ENCODE results near the gene ACP7.

The ACP7 gene

GRCh38 chr19:39127812-39128515 is 43.8 kb downstream of the ACP7 start:
- no peak for TF ChIP-seq POLR2A (IDR thresholded peaks at IDR 0.05; ENCODE audit: low read length)
- no peak for TF ChIP-seq GATA1 (IDR thresholded peaks at IDR 0.05; ENCODE audit: low read depth, low read length)

GRCh38 chr19:39128516-39129079 is 44.4 kb downstream of the ACP7 start:
- DNase-seq, result no peak
- TF ChIP-seq GATA1 (IDR thresholded peaks at IDR 0.05; ENCODE audit: low read depth, low read length) (no peak), POLR2A (IDR thresholded peaks at IDR 0.05; ENCODE audit: low read length) (no peak)

More at GRCh38 chr19:39127812-39128515, 43.8 kb downstream of the ACP7 start:
- no peak for DNase-seq

GRCh38 chr19:39129116-39129515 is 44.9 kb downstream of the ACP7 start:
- DNase-seq, result no peak
- TF ChIP-seq POLR2A (IDR thresholded peaks at IDR 0.05; ENCODE audit: low read length) (no peak), GATA1 (IDR thresholded peaks at IDR 0.05; ENCODE audit: low read depth, low read length) (no peak)

- TF ChIP-seq POLR2A (IDR thresholded peaks at IDR 0.05; ENCODE audit: low read length), result no peak
- TF ChIP-seq GATA1 (IDR thresholded peaks at IDR 0.05; ENCODE audit: low read depth, low read length), result no peak
- no peak for DNase-seq
Observed at GRCh38 chr19:39130337-39131254, 46.4 kb downstream of the ACP7 start.

GRCh38 chr19:39131255-39131755 is 47.1 kb downstream of the ACP7 start:
- DNase-seq, result no peak
- TF ChIP-seq GATA1 (IDR thresholded peaks at IDR 0.05; ENCODE audit: low read depth, low read length), result no peak
- no peak for TF ChIP-seq POLR2A (IDR thresholded peaks at IDR 0.05; ENCODE audit: low read length)

GRCh38 chr19:39132344-39132969 is 48.3 kb downstream of the ACP7 start:
- TF ChIP-seq GATA1 (IDR thresholded peaks at IDR 0.05; ENCODE audit: low read depth, low read length) (no peak), POLR2A (IDR thresholded peaks at IDR 0.05; ENCODE audit: low read length) (no peak)
- DNase-seq, result no peak

- TF ChIP-seq GATA1 (IDR thresholded peaks at IDR 0.05; ENCODE audit: low read depth, low read length), result no peak
- no peak for TF ChIP-seq POLR2A (IDR thresholded peaks at IDR 0.05; ENCODE audit: low read length)
- no peak for DNase-seq
Observed at GRCh38 chr19:39133431-39134270, 49.5 kb downstream of the ACP7 start.

- no peak for DNase-seq
- TF ChIP-seq POLR2A (IDR thresholded peaks at IDR 0.05; ENCODE audit: low read length) (no peak), GATA1 (IDR thresholded peaks at IDR 0.05; ENCODE audit: low read depth, low read length) (no peak)
Observed at GRCh38 chr19:39135701-39136100, 51.5 kb downstream of the ACP7 start.

GRCh38 chr19:39136225-39136940 is 52.2 kb downstream of the ACP7 start:
- DNase-seq, result no peak
- no peak for TF ChIP-seq POLR2A (IDR thresholded peaks at IDR 0.05; ENCODE audit: low read length)
- no peak for TF ChIP-seq GATA1 (IDR thresholded peaks at IDR 0.05; ENCODE audit: low read depth, low read length)

- no peak for DNase-seq
- no peak for TF ChIP-seq GATA1 (IDR thresholded peaks at IDR 0.05; ENCODE audit: low read depth, low read length)
- no peak for TF ChIP-seq POLR2A (IDR thresholded peaks at IDR 0.05; ENCODE audit: low read length)
Observed at GRCh38 chr19:39137131-39137530, 53.0 kb downstream of the ACP7 start.

- no peak for DNase-seq
- TF ChIP-seq GATA1 (IDR thresholded peaks at IDR 0.05; ENCODE audit: low read depth, low read length) (no peak), POLR2A (IDR thresholded peaks at IDR 0.05; ENCODE audit: low read length) (no peak)
Observed at GRCh38 chr19:39138221-39139211, 54.3 kb downstream of the ACP7 start.

Data from erythroblast (primary cell).